HG03097 (cell line): ENCODE measurements around the gene SSNA1.

Source experiments
- ATAC-seq: cut with Tn5 transposase; IDR thresholded peaks from one replicate; pipeline ENCODE4 v1.9.1; 2021; ENCODE audit not compliant: unreplicated experiment, low FRiP score

The SSNA1 gene

DNA sequence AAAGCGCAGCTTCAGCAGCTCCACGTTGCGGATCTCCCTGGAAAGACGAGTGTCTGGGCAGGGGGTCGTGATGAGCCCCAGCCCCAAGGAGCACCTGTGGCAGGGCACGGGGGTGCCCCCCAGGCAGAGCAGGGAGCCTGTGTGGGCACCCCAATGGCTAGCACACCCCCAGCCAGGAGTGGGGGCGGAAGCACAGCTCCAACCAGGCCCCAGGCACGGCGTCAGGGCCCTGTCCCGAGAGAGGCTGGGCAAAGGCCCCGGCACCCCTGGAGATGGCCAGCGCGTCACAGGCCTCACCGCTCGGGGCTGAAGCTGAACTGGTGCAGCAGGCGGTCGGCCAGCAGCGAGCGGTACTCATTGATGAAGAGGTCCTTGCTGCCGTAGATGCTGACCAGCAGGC lies 8.0 kb upstream of the SSNA1 start:
- ATAC-seq = no peak

- ATAC-seq = no peak
Observed at GRCh38 chr9:137181680-137182079, 6.8 kb upstream of the SSNA1 start.

GRCh38 chr9:137182836-137183235 lies 5.6 kb upstream of the SSNA1 start:
- ATAC-seq = no peak

DNA sequence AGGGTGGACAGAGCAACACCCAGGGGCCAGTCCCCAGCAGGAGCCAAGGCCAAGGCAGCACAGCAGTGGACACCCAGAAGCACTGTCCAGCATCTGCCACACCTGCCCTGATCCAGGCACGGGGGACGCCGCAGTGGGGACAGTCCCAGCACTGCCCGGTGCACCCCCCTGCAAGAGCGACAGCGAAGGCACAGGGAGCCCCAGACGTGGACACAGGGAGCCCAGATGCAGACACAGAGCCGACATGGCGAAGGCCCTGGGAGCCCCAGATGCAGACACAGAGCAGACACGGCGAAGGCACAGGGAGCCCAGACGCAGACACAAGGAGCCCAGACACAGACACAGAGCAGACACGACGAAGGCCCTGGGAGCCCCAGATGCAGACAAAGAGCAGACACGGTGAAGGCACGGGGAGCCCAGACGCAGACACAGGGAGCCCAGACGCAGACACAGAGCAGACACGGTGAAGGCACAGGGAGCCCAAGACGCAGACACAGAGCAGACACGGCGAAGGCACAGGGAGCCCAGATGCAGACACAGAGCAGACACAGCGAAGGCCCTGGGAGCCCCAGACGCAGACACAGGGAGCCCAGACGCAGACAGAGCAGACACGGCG lies 4.4 kb upstream of the SSNA1 start:
- no peak for ATAC-seq

DNA sequence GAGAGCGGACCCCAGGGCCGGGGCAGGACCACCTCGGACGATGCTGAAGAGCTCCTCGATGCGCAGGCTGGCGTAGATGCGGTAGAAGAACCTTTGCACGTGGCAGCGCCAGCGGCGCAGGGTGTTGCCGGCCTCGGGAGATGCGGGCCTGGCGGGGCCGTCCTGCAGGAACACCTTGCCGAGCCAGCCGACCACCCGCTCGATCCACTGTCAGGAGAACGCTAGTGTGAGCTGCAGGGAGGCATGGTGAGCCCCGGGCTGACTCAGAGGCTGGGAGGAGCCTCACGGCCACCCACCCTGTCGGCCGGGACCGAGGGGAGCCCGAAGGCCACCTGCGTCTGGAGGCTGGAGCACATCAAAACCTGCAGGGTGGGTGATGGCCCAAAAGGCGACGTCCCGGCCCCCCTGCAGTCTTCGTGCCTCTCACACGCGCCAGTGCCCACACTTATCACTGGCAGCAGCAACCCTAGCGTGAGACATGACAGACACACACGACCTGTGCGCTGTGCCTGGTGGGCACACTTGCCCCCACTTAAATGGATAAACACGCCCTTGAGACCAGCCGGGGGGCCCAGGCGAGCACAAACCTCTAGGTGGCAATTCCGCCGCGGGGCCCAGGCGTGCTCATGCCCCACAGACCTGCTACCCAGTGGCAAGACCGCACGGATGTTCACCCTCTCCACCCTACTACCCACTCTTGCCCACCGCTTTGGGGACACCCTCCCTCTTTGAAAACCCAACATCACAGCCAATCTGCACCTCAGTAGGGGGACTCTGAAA lies 3.4 kb upstream of the SSNA1 start:
- no peak for ATAC-seq

GRCh38 chr9:137185921-137186320 lies 2.6 kb upstream of the SSNA1 start:
- no peak for ATAC-seq

GRCh38 chr9:137186385-137186784 lies 2.1 kb upstream of the SSNA1 start:
- no peak for ATAC-seq

DNA sequence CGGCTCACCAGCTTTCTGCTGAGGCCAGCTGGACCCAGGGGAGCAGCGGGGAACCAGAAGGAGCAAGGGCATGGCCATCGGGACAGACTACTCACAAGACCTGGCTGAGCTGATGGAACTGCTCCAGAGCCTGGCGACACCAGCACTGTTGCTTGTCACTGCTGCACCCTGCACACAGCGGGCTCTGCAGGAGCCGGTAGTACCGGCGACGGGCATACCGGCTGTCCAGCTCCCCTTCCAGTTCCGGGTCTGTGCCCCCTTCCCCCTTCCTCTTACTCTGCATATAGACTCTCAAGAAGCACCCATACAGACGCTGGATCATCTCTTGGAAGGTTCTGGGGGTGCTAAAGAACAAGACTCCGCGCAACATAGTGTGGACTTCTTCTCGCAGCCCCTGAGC lies 1.1 kb upstream of the SSNA1 start:
- ATAC-seq = no peak

DNA sequence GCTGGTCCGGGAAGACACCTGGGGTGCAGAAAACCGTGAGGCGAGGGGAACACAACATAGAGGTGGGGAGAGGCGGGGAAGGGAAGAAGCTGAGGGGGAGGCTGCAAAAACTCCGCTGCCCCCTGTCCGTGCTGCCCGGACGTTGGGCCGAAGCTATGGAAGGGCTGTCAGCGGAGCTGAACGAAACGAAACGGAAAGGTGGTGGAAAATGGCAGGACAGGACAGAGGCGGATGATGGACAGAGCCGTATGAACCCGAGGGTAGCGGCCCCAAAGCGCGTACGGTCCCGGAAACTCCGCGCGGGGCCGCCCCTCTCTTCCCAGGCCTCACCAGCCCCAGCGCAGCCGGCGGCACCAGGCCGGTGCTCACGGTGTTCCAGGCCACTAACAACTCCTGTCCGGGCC lies 388 bp upstream of the SSNA1 start:
- ATAC-seq = no peak

- no peak for ATAC-seq
Observed at GRCh38 chr9:137189297-137190295, 1.1 kb downstream of the SSNA1 start.

DNA sequence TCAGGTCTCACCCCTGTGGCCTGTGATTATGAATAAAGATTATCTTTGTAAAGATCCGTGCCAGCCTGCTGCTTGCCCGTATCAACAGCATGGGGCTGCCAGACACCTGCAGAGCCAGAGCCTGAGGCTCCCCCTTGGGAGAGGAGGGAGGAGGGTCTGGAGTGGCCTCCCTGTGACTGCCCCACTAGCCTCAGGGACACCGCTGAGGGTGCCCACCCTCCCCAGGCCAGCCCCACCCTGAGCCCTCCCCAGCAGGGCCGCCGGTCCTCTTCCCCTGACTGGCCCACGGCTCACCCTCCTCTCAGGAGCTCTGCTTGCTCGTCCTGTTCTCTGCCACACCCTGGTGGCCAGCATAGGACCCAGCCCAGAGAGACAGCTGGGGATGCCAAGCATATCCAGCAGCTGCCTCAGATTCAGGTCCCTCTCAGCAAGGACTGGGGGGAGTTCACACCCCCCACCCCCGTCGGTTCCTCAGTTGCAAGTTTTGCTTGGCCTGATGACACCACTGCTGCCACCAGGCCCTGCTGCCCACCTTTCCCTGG lies 1.9 kb downstream of the SSNA1 start:
- ATAC-seq = no peak

DNA sequence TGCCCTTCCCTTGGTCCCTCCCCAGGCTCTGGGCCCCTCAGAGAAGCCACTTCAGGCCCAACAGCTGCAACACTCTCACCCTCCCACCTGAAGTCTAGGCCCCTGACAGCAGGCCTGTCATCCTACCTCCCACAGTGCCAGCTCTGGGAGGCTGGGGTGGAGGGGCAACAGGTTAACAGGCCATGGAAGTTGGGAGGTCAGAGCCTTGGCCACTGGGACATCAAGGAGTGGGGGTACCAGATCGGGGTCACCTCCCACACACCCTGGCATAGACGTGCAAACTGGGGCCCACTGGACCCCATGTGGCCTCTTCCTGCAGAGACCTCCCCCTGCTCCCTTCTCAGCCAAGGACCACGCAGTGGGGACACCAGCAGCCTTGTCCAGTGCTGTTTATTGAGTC lies 2.8 kb downstream of the SSNA1 start:
- no peak for ATAC-seq

DNA sequence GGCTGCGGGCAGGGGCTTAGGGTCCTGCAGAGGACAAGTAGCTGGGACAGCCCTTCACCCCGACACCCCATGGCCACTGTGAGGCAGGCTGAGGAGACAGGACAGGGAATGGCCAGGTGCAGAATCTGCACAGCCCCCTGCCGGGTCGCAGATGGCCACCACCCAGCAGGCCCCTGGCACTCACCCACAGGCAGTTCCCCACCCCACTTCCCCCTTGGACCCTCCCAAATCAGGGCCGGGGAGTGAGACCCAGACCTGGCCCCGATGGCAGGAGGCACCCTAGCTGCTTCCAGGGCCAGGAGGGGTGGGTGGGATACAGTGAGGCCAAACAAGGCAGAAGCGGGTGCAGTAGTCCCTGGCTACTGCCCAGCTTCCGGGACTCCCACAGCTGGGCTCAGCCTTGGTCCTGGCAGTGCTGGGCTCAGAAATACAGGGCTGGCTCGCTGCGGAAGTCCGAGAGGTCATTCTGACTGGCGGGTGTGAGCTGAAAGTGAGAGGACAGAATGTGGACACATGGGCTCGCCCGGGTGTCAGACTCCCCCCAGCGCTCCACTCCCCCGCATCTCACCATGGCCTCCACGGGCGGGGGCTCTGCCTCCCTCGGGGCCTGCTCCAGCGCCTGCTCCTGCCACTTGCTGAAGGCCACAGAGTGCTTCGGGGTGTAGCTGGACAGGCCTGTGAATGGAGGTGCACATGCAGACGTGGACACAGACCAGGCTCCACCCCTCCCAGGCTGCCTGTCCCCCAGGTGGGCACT lies 3.4 kb downstream of the SSNA1 start:
- no peak for ATAC-seq

DNA sequence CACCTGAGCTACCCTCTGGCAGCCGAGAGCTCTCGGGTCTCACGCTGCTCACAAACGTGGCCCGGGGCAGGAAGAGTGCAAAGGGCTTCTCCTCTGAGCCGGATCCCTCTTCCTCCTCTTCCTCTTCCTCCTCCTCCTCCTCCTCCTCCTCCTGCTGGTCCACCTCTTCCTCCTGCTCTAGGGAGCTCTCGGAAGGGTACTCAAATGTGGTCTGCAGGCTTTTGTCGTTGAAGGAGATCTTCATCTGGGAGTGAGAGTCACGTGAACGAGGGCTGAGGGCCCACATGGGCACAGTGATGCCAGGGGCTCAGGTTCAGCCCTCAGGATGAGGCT lies 3.9 kb downstream of the SSNA1 start:
- no peak for ATAC-seq

GRCh38 chr9:137192859-137193258 lies 4.4 kb downstream of the SSNA1 start:
- ATAC-seq = no peak

GRCh38 chr9:137193771-137194170 lies 5.3 kb downstream of the SSNA1 start:
- ATAC-seq = no peak

GRCh38 chr9:137194388-137194787 lies 5.9 kb downstream of the SSNA1 start:
- no peak for ATAC-seq

DNA sequence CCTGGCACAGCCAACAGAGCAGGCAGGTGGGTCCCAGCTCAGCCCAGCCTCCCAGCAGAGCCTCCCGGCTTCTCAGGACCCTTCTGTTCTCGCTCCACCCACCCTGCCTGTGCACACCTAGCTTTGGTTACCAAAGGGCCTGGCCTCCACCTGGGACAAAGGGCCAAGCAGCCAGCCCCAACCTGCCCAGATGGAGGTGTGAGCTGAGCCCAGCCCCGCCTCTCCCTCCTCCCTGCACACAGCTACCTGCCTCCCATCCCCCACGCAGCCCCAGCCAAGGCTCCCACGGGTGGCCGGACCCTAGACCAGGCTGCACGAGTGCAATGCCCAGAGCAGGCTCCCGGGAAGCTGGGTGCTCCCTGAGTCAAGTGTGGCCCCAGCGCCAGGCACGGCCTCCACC lies 6.4 kb downstream of the SSNA1 start:
- no peak for ATAC-seq

- ATAC-seq = no peak
Observed at GRCh38 chr9:137195525-137196220, 7.2 kb downstream of the SSNA1 start.
